ENCODE data around the gene CYP26A1.

DNA sequence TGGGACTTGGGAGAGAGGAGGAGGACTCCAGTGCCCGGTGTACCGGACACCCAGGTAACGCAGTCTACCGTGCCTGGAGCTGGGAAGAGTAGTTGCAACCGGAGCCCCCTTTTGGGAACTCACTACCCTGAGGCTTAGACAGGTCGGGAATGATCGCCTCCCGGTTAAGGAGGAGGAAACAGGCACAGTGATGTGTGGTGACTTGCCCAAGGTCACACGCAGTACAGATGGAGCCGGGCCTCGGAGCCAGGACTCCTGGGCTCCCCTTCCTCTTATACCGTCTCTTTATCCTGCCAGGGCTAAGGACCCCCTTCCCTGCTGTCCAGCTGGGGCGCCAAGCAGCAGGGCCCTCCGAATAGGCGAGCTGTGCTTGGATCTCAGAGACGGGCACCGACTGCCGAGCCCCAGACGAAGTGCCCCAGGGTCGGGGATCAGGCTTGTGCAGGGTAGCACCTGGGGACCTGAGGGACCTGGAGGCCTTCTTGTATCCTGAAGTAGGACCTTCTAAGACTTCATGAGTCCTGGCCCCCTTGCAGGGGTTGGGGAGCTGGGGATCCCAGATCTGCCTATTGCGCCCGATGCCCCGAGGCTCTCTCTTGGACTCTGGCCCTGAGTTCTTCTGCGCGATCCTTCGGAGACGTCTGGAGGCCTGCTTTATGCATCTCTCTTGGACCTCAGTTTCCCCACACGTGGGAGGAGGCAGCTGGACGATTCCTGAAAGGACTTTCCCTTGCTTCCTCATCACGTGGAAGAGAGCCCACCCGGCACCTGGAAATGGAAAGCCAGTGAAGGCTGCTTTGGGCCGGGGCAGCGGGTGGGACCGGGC is 767 bp upstream of the CYP26A1 start:
- TF ChIP-seq POLR2A (IDR thresholded peaks at IDR 0.05), result no peak
- TF ChIP-seq EP300 (IDR thresholded peaks at IDR 0.05), result no peak
- TF ChIP-seq, protein P1, sequence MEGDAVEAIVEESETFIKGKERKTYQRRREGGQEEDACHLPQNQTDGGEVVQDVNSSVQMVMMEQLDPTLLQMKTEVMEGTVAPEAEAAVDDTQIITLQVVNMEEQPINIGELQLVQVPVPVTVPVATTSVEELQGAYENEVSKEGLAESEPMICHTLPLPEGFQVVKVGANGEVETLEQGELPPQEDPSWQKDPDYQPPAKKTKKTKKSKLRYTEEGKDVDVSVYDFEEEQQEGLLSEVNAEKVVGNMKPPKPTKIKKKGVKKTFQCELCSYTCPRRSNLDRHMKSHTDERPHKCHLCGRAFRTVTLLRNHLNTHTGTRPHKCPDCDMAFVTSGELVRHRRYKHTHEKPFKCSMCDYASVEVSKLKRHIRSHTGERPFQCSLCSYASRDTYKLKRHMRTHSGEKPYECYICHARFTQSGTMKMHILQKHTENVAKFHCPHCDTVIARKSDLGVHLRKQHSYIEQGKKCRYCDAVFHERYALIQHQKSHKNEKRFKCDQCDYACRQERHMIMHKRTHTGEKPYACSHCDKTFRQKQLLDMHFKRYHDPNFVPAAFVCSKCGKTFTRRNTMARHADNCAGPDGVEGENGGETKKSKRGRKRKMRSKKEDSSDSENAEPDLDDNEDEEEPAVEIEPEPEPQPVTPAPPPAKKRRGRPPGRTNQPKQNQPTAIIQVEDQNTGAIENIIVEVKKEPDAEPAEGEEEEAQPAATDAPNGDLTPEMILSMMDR (IDR thresholded peaks at IDR 0.05), result no peak
- no peak for TF ChIP-seq POLR2AphosphoS5 (IDR thresholded peaks at IDR 0.05)

Measured in suprapubic skin (tissue), 4 donors.